Keratinocyte (primary cell): Measurements from ENCODE around the gene ROPN1B. TPM values are rescaled to one million over a fixed set of nuclear protein-coding genes. Genes with fewer than 3 reads are reported as not detected.

ENCODE experiments used
- DNase-seq: peaks from one replicate; pipeline ENCODE4 v3.0.0-alpha.2; 2011; ENCODE audit warnings: low read depth, missing footprints, low spot score
- FAIRE-seq: peaks from 2 replicates; lab custom pipeline; 2011; peaks lifted over from hg19 to GRCh38; lab: Jason Lieb, UNC
- H2AFZ ChIP-seq: 2 replicates; pipeline ENCODE4 v1.6.0; 2012; ENCODE audit warnings: low read length, control low read depth, inconsistent platforms; ENCODE audit not compliant: control insufficient read depth
- H3K27ac ChIP-seq: 2 replicates; pipeline ENCODE4 v1.5.1; 2011; ENCODE audit warnings: low read length; ENCODE audit not compliant: control insufficient read depth, insufficient read depth
- H3K27me3 ChIP-seq: 3 replicates; pipeline ENCODE4 v1.6.0; 2011; ENCODE audit warnings: low read length; ENCODE audit not compliant: control insufficient read depth, insufficient read depth; ENCODE audit errors: extremely low read depth
- H3K36me3 ChIP-seq, 2 experiments: 2 replicates in 1 of 2; 3 replicates in 1 of 2; pipeline ENCODE4 v1.5.1; 2011; ENCODE audit warnings: low read length in 2 of 2, mild to moderate bottlenecking in 1 of 2; ENCODE audit not compliant: control insufficient read depth in 2 of 2, insufficient read depth in 2 of 2; ENCODE audit errors: extremely low read depth in 1 of 2
- H3K4me1 ChIP-seq: 3 replicates; pipeline ENCODE4 v1.5.1; 2011; ENCODE audit warnings: low read length; ENCODE audit not compliant: control insufficient read depth, insufficient read depth; ENCODE audit errors: extremely low read depth
- H3K4me2 ChIP-seq: 3 replicates; pipeline ENCODE4 v1.6.0; 2011; ENCODE audit warnings: low read depth, low read length; ENCODE audit not compliant: control insufficient read depth, insufficient read depth; ENCODE audit errors: extremely low read depth
- H3K4me3 ChIP-seq, 3 experiments: fragments of 200-600 bp in 1 of 3; sonication (generic) in 1 of 3; 2 replicates in 2 of 3; 3 replicates in 1 of 3; pipeline ENCODE4 v1.5.1; 2011 to 2016; ENCODE audit warnings: low read length in 3 of 3, mild to moderate bottlenecking in 3 of 3, control low read depth in 2 of 3, inconsistent platforms in 1 of 3, low read depth in 1 of 3, mixed read lengths in 1 of 3, mixed run types in 1 of 3, moderate library complexity in 1 of 3; ENCODE audit not compliant: control insufficient read depth in 2 of 3, insufficient read depth in 2 of 3; ENCODE audit errors: extremely low read depth in 1 of 3
- H3K79me2 ChIP-seq: 2 replicates; pipeline ENCODE4 v1.6.0; 2012; ENCODE audit warnings: low read length; ENCODE audit not compliant: control insufficient read depth, insufficient read depth
- H3K9ac ChIP-seq: 3 replicates; pipeline ENCODE4 v1.6.0; 2011; ENCODE audit warnings: low read length; ENCODE audit not compliant: control insufficient read depth, insufficient read depth; ENCODE audit errors: extremely low read depth
- H3K9me1 ChIP-seq: 3 replicates; pipeline ENCODE4 v1.6.0; 2011; ENCODE audit warnings: low read length; ENCODE audit not compliant: control insufficient read depth, insufficient read depth; ENCODE audit errors: extremely low read depth
- H3K9me3 ChIP-seq: 2 replicates; pipeline ENCODE4 v1.5.1; 2012; ENCODE audit warnings: low read depth, low read length; ENCODE audit not compliant: control insufficient read depth
- H4K20me1 ChIP-seq: 3 replicates; pipeline ENCODE4 v1.6.0; 2011; ENCODE audit warnings: low read length; ENCODE audit not compliant: control insufficient read depth, insufficient read depth; ENCODE audit errors: extremely low read depth
- EZH2 ChIP-seq: IDR thresholded peaks from one replicate; pipeline ENCODE4 v1.6.1; 2012; ENCODE audit warnings: inconsistent platforms, mild to moderate bottlenecking, low read length, moderate library complexity
- dilution Hi-C: fragments of 300-500 bp; cut with MboI; formaldehyde crosslinking; loops from one replicate; pipeline ENCODE4 v1.7.0; 2020; ENCODE audit warnings: low sequenced_read_pairs; ENCODE audit not compliant: extremely low pct_ligation_motif_present
- polyA plus RNA-seq, 5 experiments: library from polyadenylated mRNA; depleted of rRNA in 3 of 5; stranded (reverse) in 3 of 5; stranded (forward) in 1 of 5; unstranded in 1 of 5; fragments of >200 nt; gene quantifications; 1 replicate in 1 of 5; 2 replicates in 3 of 5; 3 replicates in 1 of 5; pipeline versions ENCODE4 v1.2.1 to v1.2.3, GENCODE V29; 2011 to 2012; ENCODE audit warnings: missing spikeins in 2 of 5, low read depth in 1 of 5, low replicate concordance in 1 of 5
- TF ChIP-seq, protein P1 (sequence below), 3 experiments: IDR thresholded peaks in 1 of 3; conservative IDR thresholded peaks in 1 of 3; optimal IDR thresholded peaks in 1 of 3; 2 replicates in 2 of 3; 3 replicates in 1 of 3; pipeline versions ENCODE3 to v1.5.1; 2011; ENCODE audit warnings: low read length in 3 of 3, mild to moderate bottlenecking in 3 of 3, moderate library complexity in 2 of 3, control low read depth in 1 of 3, inconsistent platforms in 1 of 3; ENCODE audit not compliant: insufficient read depth in 2 of 3; ENCODE audit errors: extremely low read depth in 1 of 3

ROPN1B gene
- polyA plus RNA-seq, 1 donor (not counting 4 experiments of a cell fraction or from before 2014, with no cell fraction given), result 0.14 TPM

DNA sequence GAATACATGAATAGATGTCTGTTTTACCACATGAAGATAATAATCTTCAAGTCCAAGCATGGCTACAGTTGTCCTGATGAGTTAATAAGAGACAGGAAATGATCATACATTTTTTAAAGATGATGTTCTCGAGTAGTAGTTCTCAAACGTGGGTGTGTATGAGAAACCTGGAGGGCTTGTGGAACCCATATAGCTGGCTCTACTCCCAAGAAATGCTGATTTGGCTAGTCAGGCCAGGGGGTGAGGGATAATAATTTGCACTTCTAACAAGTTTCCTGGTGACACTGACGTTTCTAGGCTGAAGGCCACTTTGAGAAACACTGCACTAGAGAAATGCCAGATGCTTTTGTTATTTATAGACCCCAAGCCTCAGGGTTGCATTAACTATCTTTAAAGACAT is 37.0 kb downstream of the ROPN1B start:
- Histone ChIP-seq H3K9me1 (no peaks in the 10 kb centered on the region), H2AFZ (no peak overlapping the region), H3K27ac (peak overlapping the region; percentile 9), H3K27me3 (no peaks in the 10 kb centered on the region), H3K79me2 (no peaks in the 10 kb centered on the region), H4K20me1 (no peaks in the 10 kb centered on the region), H3K4me3 (peak overlapping the region in 1 of 3 experiments; percentile 21), H3K4me1 (peaks cover 18% of the 10 kb centered on the region), H3K9ac (no peak overlapping the region), H3K36me3 (peaks cover 5 to 14% of the 10 kb centered on the region in 2 experiments), H3K9me3 (no peaks in the 10 kb centered on the region), H3K4me2 (peak overlapping the region; percentile 27)
- TF ChIP-seq EZH2, result no peak
- TF ChIP-seq, protein P1, sequence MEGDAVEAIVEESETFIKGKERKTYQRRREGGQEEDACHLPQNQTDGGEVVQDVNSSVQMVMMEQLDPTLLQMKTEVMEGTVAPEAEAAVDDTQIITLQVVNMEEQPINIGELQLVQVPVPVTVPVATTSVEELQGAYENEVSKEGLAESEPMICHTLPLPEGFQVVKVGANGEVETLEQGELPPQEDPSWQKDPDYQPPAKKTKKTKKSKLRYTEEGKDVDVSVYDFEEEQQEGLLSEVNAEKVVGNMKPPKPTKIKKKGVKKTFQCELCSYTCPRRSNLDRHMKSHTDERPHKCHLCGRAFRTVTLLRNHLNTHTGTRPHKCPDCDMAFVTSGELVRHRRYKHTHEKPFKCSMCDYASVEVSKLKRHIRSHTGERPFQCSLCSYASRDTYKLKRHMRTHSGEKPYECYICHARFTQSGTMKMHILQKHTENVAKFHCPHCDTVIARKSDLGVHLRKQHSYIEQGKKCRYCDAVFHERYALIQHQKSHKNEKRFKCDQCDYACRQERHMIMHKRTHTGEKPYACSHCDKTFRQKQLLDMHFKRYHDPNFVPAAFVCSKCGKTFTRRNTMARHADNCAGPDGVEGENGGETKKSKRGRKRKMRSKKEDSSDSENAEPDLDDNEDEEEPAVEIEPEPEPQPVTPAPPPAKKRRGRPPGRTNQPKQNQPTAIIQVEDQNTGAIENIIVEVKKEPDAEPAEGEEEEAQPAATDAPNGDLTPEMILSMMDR (optimal IDR thresholded peaks at IDR 0.05 in 1 of 3, IDR thresholded peaks at IDR 0.05 in 1 of 3, conservative IDR thresholded peaks at IDR 0.05 in 1 of 3; ENCODE audit: extremely low read depth in 1 of 3, insufficient read depth in 2 of 3, low read length in 3 of 3), result no peak
- dilution Hi-C loops, result no loop called here
- no peak for DNase-seq
- FAIRE-seq, result peak; percentile 79

DNA sequence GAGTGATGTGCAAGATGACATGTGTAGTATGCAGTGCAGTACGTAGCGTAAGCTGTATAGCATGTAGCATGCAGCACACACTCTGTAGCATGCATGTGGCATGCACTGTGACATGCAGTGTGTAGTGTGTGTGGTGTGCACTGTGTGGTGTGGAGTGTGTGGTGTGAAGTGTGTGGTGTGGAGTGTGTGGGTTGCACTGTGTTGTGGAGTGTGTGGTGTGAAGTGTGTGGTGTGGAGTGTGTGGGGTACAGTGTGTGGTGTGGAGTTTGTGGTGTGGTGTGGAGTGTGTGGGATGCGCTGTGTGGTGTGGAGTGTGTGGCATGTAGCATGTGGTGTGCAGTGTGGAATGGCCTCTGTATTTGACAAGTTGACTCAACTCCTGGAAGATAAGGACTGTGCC is 39.2 kb downstream of the ROPN1B start:
- Histone ChIP-seq H3K9me1 (no peaks in the 10 kb centered on the region), H3K27me3 (no peaks in the 10 kb centered on the region), H3K9me3 (no peaks in the 10 kb centered on the region), H4K20me1 (no peaks in the 10 kb centered on the region), H3K9ac (no peak overlapping the region), H3K36me3 (peaks cover 5 to 20% of the 10 kb centered on the region in 2 experiments), H3K79me2 (no peaks in the 10 kb centered on the region), H3K27ac (no peak overlapping the region), H2AFZ (no peak overlapping the region), H3K4me1 (peaks cover 18% of the 10 kb centered on the region), H3K4me3 (no peak overlapping the region), H3K4me2 (no peak overlapping the region)
- no peak for DNase-seq
- TF ChIP-seq, protein P1 (optimal IDR thresholded peaks at IDR 0.05 in 1 of 3, IDR thresholded peaks at IDR 0.05 in 1 of 3, conservative IDR thresholded peaks at IDR 0.05 in 1 of 3; ENCODE audit: extremely low read depth in 1 of 3, insufficient read depth in 2 of 3, low read length in 3 of 3), result no peak
- no peak for TF ChIP-seq EZH2
- dilution Hi-C loops, result no loop called here
- no peak for FAIRE-seq
